HG02642 (cell line): ENCODE results near the gene TRAPPC12.

Experiments used
- ATAC-seq: cut with Tn5 transposase; IDR thresholded peaks from one replicate; pipeline ENCODE4 v1.9.1; 2021; ENCODE audit warnings: mild to moderate bottlenecking; ENCODE audit not compliant: unreplicated experiment, poor library complexity

Gene TRAPPC12

GRCh38 chr2:3523551-3524041 lies 144.1 kb downstream of the TRAPPC12 start:
- no peak for ATAC-seq

GRCh38 chr2:3526871-3527270 lies 147.4 kb downstream of the TRAPPC12 start:
- no peak for ATAC-seq

- no peak for ATAC-seq
Observed at GRCh38 chr2:3527886-3528785, 148.6 kb downstream of the TRAPPC12 start.
